Measurements from ENCODE around the gene FAF1. TPM values are rescaled to one million over a fixed set of nuclear protein-coding genes. Genes with fewer than 3 reads are reported as not detected.

Gene FAF1
- total and polyA plus RNA-seq, 9 of the 15 experiments (the other 6 are each of a cell fraction or from before 2014, with no cell fraction given), result 48.7 to 225 (median 118) TPM

DNA sequence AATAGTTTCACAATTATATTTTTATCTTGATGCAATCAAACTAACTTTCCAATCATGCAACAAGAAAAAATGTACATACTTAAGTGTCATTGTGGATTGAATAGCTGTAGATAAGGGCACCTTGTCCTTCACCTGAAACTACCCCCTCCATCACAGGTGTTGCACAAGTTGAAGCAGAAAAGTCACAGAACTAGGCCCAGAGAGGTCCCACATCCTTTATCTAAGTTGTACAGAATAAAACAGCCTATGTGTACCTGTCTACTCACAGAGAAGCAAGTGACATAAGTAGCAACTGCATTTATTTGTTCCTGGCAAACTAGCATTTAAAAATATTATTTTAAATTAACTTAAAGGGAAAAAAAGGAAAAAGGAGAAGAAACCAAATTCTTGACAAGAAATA, 256.8 kb downstream of the FAF1 start:
- Histone ChIP-seq H3K27ac (ENCODE audit: extremely low read depth, low read depth, low read length) (no peak overlapping the region), H3K4me1 (replicated peaks in 1 of 2; ENCODE audit: control insufficient read depth in 2 of 2, insufficient read depth in 2 of 2, low read length in 2 of 2) (no peaks in the 10 kb centered on the region), H3K36me3 (ENCODE audit: control insufficient read depth, insufficient read depth, low read length) (peaks cover 5% of the 10 kb centered on the region; the same call in 1 of the 3 replicates), H2AFZ (ENCODE audit: low read depth, low read length) (no peak overlapping the region), H3K79me2 (ENCODE audit: control insufficient read depth, insufficient read depth, low read length) (0 out of 3 replicates have a peak, but pooled peaks cover 7% of the 10 kb centered on the region), H3K4me3 (no peak overlapping the region), H3K9me3 (replicated peaks; ENCODE audit: control insufficient read depth, insufficient read depth, low read depth, low read length) (no peaks in the 10 kb centered on the region), H3K27me3 (ENCODE audit: control insufficient read depth in 2 of 2, insufficient read depth in 2 of 2, low read length in 2 of 2) (no peaks in the 10 kb centered on the region), H4K20me1 (replicated peaks; ENCODE audit: control insufficient read depth, insufficient read depth, low read length) (no peaks in the 10 kb centered on the region), H3K4me2 (ENCODE audit: insufficient read depth, low read length) (no peak overlapping the region), H3K9me1 (ENCODE audit: control insufficient read depth, insufficient read depth, low read length) (no peaks in the 10 kb centered on the region), H3K9ac (ENCODE audit: insufficient read depth in 1 of 2, low read depth in 2 of 2, low read length in 2 of 2) (no peak overlapping the region)
- no peak for TF ChIP-seq ZNF143 (CRISPR knock-in tag; IDR thresholded peaks at IDR 0.05)
- TF ChIP-seq CEBPB (tag; IDR thresholded peaks at IDR 0.05), result 0 out of 2 replicates have a peak, but pooled peaks have one; percentile 21
- no peak for FAIRE-seq
- ATAC-seq, result no peak
- CTCF ChIA-PET (ENCODE audit: low intra/inter-chr PET ratio), result interaction anchor here (1.1 to 2.4 kb wide), 3 partner anchors 32 to 335 kb away, joined by 3 to 10 read pairs (median 6); no protein-coding TSS in a partner anchor
- intact Hi-C loops (cut with micrococcal nuclease) (no loop called here), in situ Hi-C loops (cut with MboI) (no loop called here)
- DNase-seq (ENCODE audit: extremely low read depth in 1 of 4, low spot score in 3 of 4), result no peak
- POLR2A ChIA-PET, result interaction anchor here (1.0 kb wide), 1 partner anchor 9 kb away, joined by 3 read pairs; no protein-coding TSS in a partner anchor
- BruUV-seq (replicated peaks), result no TSS peak

- no peak overlapping the region for H2AFZ ChIP-seq (ENCODE audit: low read depth, low read length)
- no peak for TF ChIP-seq ZNF408 (CRISPR knock-in tag; IDR thresholded peaks at IDR 0.05; ENCODE audit: low read depth)
- H3K27ac ChIP-seq (ENCODE audit: extremely low read depth, low read depth, low read length), result no peak overlapping the region
- H4K20me1 ChIP-seq (replicated peaks; ENCODE audit: control insufficient read depth, insufficient read depth, low read length), result no peaks in the 10 kb centered on the region
- no peak overlapping the region for H3K9ac ChIP-seq (ENCODE audit: insufficient read depth in 1 of 2, low read depth in 2 of 2, low read length in 2 of 2)
- no peak for ATAC-seq
- H3K4me1 ChIP-seq (replicated peaks in 1 of 2; ENCODE audit: control insufficient read depth in 2 of 2, insufficient read depth in 2 of 2, low read length in 2 of 2), result no peaks in the 10 kb centered on the region
- H3K9me1 ChIP-seq (ENCODE audit: control insufficient read depth, insufficient read depth, low read length), result no peaks in the 10 kb centered on the region
- FAIRE-seq, result no peak
- DNase-seq (ENCODE audit: extremely low read depth in 1 of 4, low spot score in 3 of 4), result no peak
- H3K36me3 ChIP-seq (ENCODE audit: control insufficient read depth, insufficient read depth, low read length), result peaks cover 3% of the 10 kb centered on the region; the same call in 1 of the 3 replicates
- ChIA-PET CTCF (ENCODE audit: low intra/inter-chr PET ratio) (no interaction called here), POLR2A (interaction anchor here (0.7 kb wide), 1 partner anchor 406 kb away, joined by 3 read pairs; no protein-coding TSS in a partner anchor)
- no TSS peak for BruUV-seq (replicated peaks)
- WGBS (ENCODE audit: insufficient coverage, low coverage, missing lambda C conversion rate), result 91% methylated on average over 2 of the region's 2 CpGs
- intact Hi-C loops (cut with micrococcal nuclease) (no loop called here), in situ Hi-C loops (cut with MboI) (no loop called here)
- 0 out of 3 replicates have a peak, but pooled peaks cover 7% of the 10 kb centered on the region for H3K79me2 ChIP-seq (ENCODE audit: control insufficient read depth, insufficient read depth, low read length)
- no peak overlapping the region for H3K4me2 ChIP-seq (ENCODE audit: insufficient read depth, low read length)
- no peaks in the 10 kb centered on the region for H3K9me3 ChIP-seq (replicated peaks; ENCODE audit: control insufficient read depth, insufficient read depth, low read depth, low read length)
- no peaks in the 10 kb centered on the region for H3K27me3 ChIP-seq (ENCODE audit: control insufficient read depth in 2 of 2, insufficient read depth in 2 of 2, low read length in 2 of 2)
- H3K4me3 ChIP-seq, result no peak overlapping the region
Observed at GRCh38 chr1:50702395-50702794, 257.7 kb downstream of the FAF1 start.

Data from K562 (cell line).